CD4-positive, alpha-beta T cell (primary cell): ENCODE data around the gene RBMX2. TPM values are rescaled to one million over a fixed set of nuclear protein-coding genes. Genes with fewer than 3 reads are reported as not detected.

Source experiments
- ATAC-seq: fragments of 200-7000 bp; cut with Tn5 transposase; one replicate; pipeline ENCODE4 v1.10.0; 2022; ENCODE audit warnings: mild to moderate bottlenecking; ENCODE audit not compliant: poor library complexity
- CTCF ChIA-PET: fragments of 350-600 bp; sonication (Branson Sonifier 250); formaldehyde crosslinking; loops from one replicate; lab custom pipeline; 2021; ENCODE audit warnings: antibody characterized with exemption, inconsistent platforms; lab: Charles Lee
- POLR2A ChIA-PET: fragments of 350-600 bp; sonication (Branson Sonifier 250); formaldehyde crosslinking; loops from one replicate; lab custom pipeline; 2021; ENCODE audit warnings: antibody characterized with exemption, inconsistent platforms; lab: Charles Lee
- DNase-seq, 14 experiments: peaks; one replicate each; pipeline ENCODE4 v3.0.0-alpha.2; 2013 to 2020; ENCODE audit warnings: mixed read lengths in 2 of 14
- H3K27ac ChIP-seq, 2 donors: one replicate each; pipeline versions ENCODE4 v1.5.1 to v1.7.0; 2013; ENCODE audit warnings: low read length in 2 of 2, low read depth in 1 of 2, mild to moderate bottlenecking in 1 of 2
- H3K27me3 ChIP-seq, 2 experiments: 1 replicate in 1 of 2; 2 replicates in 1 of 2; pipeline versions ENCODE4 v1.6.1 to v1.7.0; 2013; ENCODE audit warnings: low read length in 2 of 2, control low read depth in 1 of 2, mild to moderate bottlenecking in 1 of 2, moderate library complexity in 1 of 2; ENCODE audit not compliant: insufficient read depth in 2 of 2, control insufficient read depth in 1 of 2
- H3K36me3 ChIP-seq: one replicate; pipeline ENCODE4 v1.6.1; 2013; ENCODE audit warnings: low read length, control low read depth; ENCODE audit not compliant: insufficient read depth
- H3K4me1 ChIP-seq: one replicate; pipeline ENCODE4 v1.6.1; 2013; ENCODE audit warnings: low read length, control low read depth; ENCODE audit not compliant: insufficient read depth
- H3K4me3 ChIP-seq: one replicate; pipeline ENCODE4 v1.5.1; 2013; ENCODE audit warnings: mild to moderate bottlenecking, low read length, moderate library complexity
- H3K9me3 ChIP-seq, 2 experiments: 1 replicate in 1 of 2; 2 replicates in 1 of 2; pipeline versions ENCODE4 v1.6.1 to v1.7.0; 2013; ENCODE audit warnings: low read length in 2 of 2, mild to moderate bottlenecking in 2 of 2, control low read depth in 1 of 2, moderate library complexity in 1 of 2; ENCODE audit not compliant: control insufficient read depth in 1 of 2, insufficient read depth in 1 of 2
- H3K27ac Mint-ChIP-seq: one replicate; pipeline ENCODE4 v1.8.0; 2020; ENCODE audit warnings: mixed read lengths
- H3K27me3 Mint-ChIP-seq: one replicate; pipeline ENCODE4 v1.8.0; 2021; ENCODE audit warnings: mixed read lengths
- H3K36me3 Mint-ChIP-seq: one replicate; pipeline ENCODE4 v1.8.0; 2021; ENCODE audit warnings: low read depth, mixed read lengths
- H3K4me1 Mint-ChIP-seq: one replicate; pipeline ENCODE4 v1.8.0; 2021; ENCODE audit warnings: low read depth, mixed read lengths
- H3K4me3 Mint-ChIP-seq: one replicate; pipeline ENCODE4 v1.8.0; 2020; ENCODE audit warnings: mild to moderate bottlenecking, mixed read lengths
- H3K9me3 Mint-ChIP-seq: one replicate; pipeline ENCODE4 v1.8.0; 2020; ENCODE audit warnings: mixed read lengths
- CTCF ChIP-seq: fragments of 200-600 bp; IDR thresholded peaks from one replicate; pipeline ENCODE4 v1.8.0; 2022; ENCODE audit warnings: antibody characterized with exemption, mild to moderate bottlenecking
- intact Hi-C, 2 experiments: fragments of 100-400 bp; cut with DNase I in 1 of 2; cut with micrococcal nuclease in 1 of 2; formaldehyde crosslinking; loops; one replicate each; pipeline versions ENCODE4 v1.15.1 to v1.9.0; 2023 to 2025; cut with DNase I, micrococcal nuclease
- total RNA-seq, 174 experiments: library from RNA in 2 of 174; stranded (reverse) in 2 of 174; gene quantifications; one replicate each; pipeline ENCODE4 v1.2.3 and lab custom pipeline; 2021 to 2026

RBMX2 gene
- total RNA-seq, 2 experiments from 2014 or later = 20.5 to 21.5 TPM

- no peaks in the 10 kb centered on the region for H3K4me1 ChIP-seq
- TF ChIP-seq CTCF = no peak
- DNase-seq (no peak), ATAC-seq (no peak)
- no peaks in the 10 kb centered on the region for H3K27me3 Mint-ChIP-seq
- peaks cover 3% of the 10 kb centered on the region for H3K9me3 Mint-ChIP-seq
- H3K4me1 Mint-ChIP-seq = no peaks in the 10 kb centered on the region
- H3K4me3 Mint-ChIP-seq = no peak overlapping the region
- intact Hi-C loops = no loop called here
- H3K36me3 ChIP-seq = no peaks in the 10 kb centered on the region
- H3K36me3 Mint-ChIP-seq = no peaks in the 10 kb centered on the region
- ChIA-PET POLR2A (no interaction called here), CTCF (no interaction called here)
- H3K9me3 ChIP-seq = no peaks in the 10 kb centered on the region
- H3K27ac Mint-ChIP-seq = no peak overlapping the region
- no peaks in the 10 kb centered on the region for H3K27me3 ChIP-seq
- H3K27ac ChIP-seq = no peak overlapping the region
- H3K4me3 ChIP-seq = no peak overlapping the region
These were observed 42.1 kb downstream of the RBMX2 start for GRCh38 chrX:130443875-130444274.

- no peaks in the 10 kb centered on the region for H3K36me3 ChIP-seq
- POLR2A ChIA-PET = no interaction called here
These were observed 43.0 kb downstream of the RBMX2 start for GRCh38 chrX:130444641-130445336.

DNA sequence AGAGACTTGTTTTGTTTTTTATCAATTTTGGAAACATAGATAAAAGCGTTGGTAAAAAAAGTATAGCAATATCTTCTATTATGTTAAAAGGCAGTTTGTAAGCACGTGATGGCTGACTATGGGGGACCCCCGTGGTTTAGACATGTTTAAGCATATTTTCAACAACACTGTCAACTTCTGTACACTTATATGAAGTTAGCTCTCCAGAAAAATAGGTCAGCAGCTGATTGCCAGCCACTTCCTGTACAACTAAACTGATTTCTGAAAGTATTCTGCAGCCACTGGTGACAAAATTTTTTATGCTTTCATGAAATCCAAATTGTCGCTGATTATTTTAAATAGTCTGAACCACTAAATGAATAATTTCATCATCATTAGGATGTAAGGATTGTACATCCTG, 45.2 kb downstream of the RBMX2 start:
- no peak for DNase-seq
- ChIA-PET CTCF (no interaction called here), POLR2A (no interaction called here)
- ATAC-seq = no peak
- Histone ChIP-seq H3K4me3 (no peak overlapping the region), H3K36me3 (no peaks in the 10 kb centered on the region), H3K4me1 (no peaks in the 10 kb centered on the region), H3K27ac (no peak overlapping the region), H3K27me3 (no peaks in the 10 kb centered on the region), H3K9me3 (no peaks in the 10 kb centered on the region)
- no peak for TF ChIP-seq CTCF
- Mint-ChIP-seq H3K9me3 (no peaks in the 10 kb centered on the region), H3K27me3 (no peaks in the 10 kb centered on the region), H3K4me3 (no peak overlapping the region), H3K4me1 (no peaks in the 10 kb centered on the region), H3K36me3 (no peaks in the 10 kb centered on the region), H3K27ac (no peak overlapping the region)
- intact Hi-C loops = no loop called here

More at GRCh38 chrX:130444641-130445336, 43.0 kb downstream of the RBMX2 start:
- no peaks in the 10 kb centered on the region for H3K4me1 Mint-ChIP-seq
- no peaks in the 10 kb centered on the region for H3K9me3 ChIP-seq
- H3K27ac Mint-ChIP-seq = no peak overlapping the region
- no peaks in the 10 kb centered on the region for H3K9me3 Mint-ChIP-seq
- ATAC-seq (no peak), DNase-seq (no peak)
- intact Hi-C loops = no loop called here
- H3K27me3 Mint-ChIP-seq = no peaks in the 10 kb centered on the region
- H3K27ac ChIP-seq = no peak overlapping the region
- H3K4me3 Mint-ChIP-seq = no peak overlapping the region
- no peaks in the 10 kb centered on the region for H3K27me3 ChIP-seq
- H3K4me3 ChIP-seq = no peak overlapping the region
- TF ChIP-seq CTCF = no peak
- CTCF ChIA-PET = no interaction called here
- H3K4me1 ChIP-seq = no peaks in the 10 kb centered on the region
- H3K36me3 Mint-ChIP-seq = no peaks in the 10 kb centered on the region

Other genes starting within 250 kb of the RBMX2 start
- 1 to 10 TPM; 6.1 to 6.4 TPM for gene AIFM1, start 236.1 kb upstream of the RBMX2 start, total RNA-seq
- gene RAB33A, start 230.0 kb upstream of the RBMX2 start, total RNA-seq = 10 to 100 TPM; 14.4 to 14.8 TPM
- gene ZNF280C, start 133.1 kb upstream of the RBMX2 start, total RNA-seq = 1 to 10 TPM; 3.7 to 4.2 TPM
- gene SLC25A14, start 62.1 kb upstream of the RBMX2 start, total RNA-seq = 10 to 100 TPM; 12.2 to 13.0 TPM
- gene GPR119, start 16.3 kb upstream of the RBMX2 start, total RNA-seq = not detected